Fibroblast of lung (primary cell): ENCODE measurements around the gene OLFML3.

Experiments used
- EZH2 ChIP-seq: IDR thresholded peaks from 2 replicates; pipeline ENCODE4 v1.5.1; 2012; ENCODE audit warnings: low read length, control low read depth, mild to moderate bottlenecking; ENCODE audit errors: missing control alignments
- TF ChIP-seq, protein P1 (sequence below), 2 donors: IDR thresholded peaks in 1 of 2; conservative IDR thresholded peaks in 1 of 2; 1 replicate in 1 of 2; 2 replicates in 1 of 2; pipeline ENCODE4 v1.5.1; 2011 to 2012; ENCODE audit warnings: low read length in 2 of 2, control low read depth in 1 of 2, inconsistent platforms in 1 of 2, low read depth in 1 of 2, mild to moderate bottlenecking in 1 of 2

GRCh38 chr1:114011796-114012195 is 32.5 kb downstream of the OLFML3 start:
- TF ChIP-seq, protein P1, sequence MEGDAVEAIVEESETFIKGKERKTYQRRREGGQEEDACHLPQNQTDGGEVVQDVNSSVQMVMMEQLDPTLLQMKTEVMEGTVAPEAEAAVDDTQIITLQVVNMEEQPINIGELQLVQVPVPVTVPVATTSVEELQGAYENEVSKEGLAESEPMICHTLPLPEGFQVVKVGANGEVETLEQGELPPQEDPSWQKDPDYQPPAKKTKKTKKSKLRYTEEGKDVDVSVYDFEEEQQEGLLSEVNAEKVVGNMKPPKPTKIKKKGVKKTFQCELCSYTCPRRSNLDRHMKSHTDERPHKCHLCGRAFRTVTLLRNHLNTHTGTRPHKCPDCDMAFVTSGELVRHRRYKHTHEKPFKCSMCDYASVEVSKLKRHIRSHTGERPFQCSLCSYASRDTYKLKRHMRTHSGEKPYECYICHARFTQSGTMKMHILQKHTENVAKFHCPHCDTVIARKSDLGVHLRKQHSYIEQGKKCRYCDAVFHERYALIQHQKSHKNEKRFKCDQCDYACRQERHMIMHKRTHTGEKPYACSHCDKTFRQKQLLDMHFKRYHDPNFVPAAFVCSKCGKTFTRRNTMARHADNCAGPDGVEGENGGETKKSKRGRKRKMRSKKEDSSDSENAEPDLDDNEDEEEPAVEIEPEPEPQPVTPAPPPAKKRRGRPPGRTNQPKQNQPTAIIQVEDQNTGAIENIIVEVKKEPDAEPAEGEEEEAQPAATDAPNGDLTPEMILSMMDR (conservative IDR thresholded peaks at IDR 0.05 in 1 of 2, IDR thresholded peaks at IDR 0.05 in 1 of 2; ENCODE audit: low read depth in 1 of 2, low read length in 2 of 2): no peak
- no peak for TF ChIP-seq EZH2
